GM12878 (cell line): Measurements from ENCODE around the gene WWOX. TPM values are rescaled to one million over a fixed set of nuclear protein-coding genes. Genes with fewer than 3 reads are reported as not detected.

Experiments used
- ATAC-seq: fragments of 200-7000 bp; cut with Tn5 transposase; 3 replicates; pipeline ENCODE4 v1.9.1; 2020; ENCODE audit warnings: mild to moderate bottlenecking, moderate library complexity
- BruUV-seq: library from RNA; stranded (reverse); fragments of 400-500 nt; replicated peaks from 2 replicates; lab custom pipeline; 2021; lab: Mats Ljungman, UMichigan
- CTCF ChIA-PET: fragments of 300-600 bp; sonication (Branson Sonifier 250); formaldehyde crosslinking; extraction: SDS; loops from one replicate; lab custom pipeline; 2021; ENCODE audit warnings: inconsistent platforms; lab: Yijun Ruan, JAX
- POLR2A ChIA-PET: fragments of 350-600 bp; formaldehyde crosslinking; extraction: SDS; loops from one replicate; lab custom pipeline; 2021; ENCODE audit warnings: inconsistent platforms; lab: Charles Lee
- RAD21 ChIA-PET: fragments of 300-600 bp; sonication (Branson Sonifier 250); formaldehyde crosslinking; loops from one replicate; lab custom pipeline; 2023; ENCODE audit warnings: antibody characterized with exemption; ENCODE audit not compliant: unreplicated experiment; lab: Charles Lee
- SMC1A ChIA-PET: fragments of 300-600 bp; sonication (Branson Sonifier 250); formaldehyde crosslinking; loops from one replicate; lab custom pipeline; 2023; ENCODE audit not compliant: unreplicated experiment, uncharacterized antibody; lab: Charles Lee
- DNase-seq: peaks from one replicate; pipeline ENCODE4 v3.0.0-alpha.2; 2011; ENCODE audit warnings: low read depth, low spot score
- FAIRE-seq: peaks from 3 replicates; lab custom pipeline; 2011; peaks lifted over from hg19 to GRCh38; lab: Jason Lieb, UNC
- H2AFZ ChIP-seq: 2 replicates; pipeline ENCODE4 v1.6.0; 2011; ENCODE audit warnings: low read depth, low read length, control low read depth; ENCODE audit not compliant: control insufficient read depth
- H3K27ac ChIP-seq: 2 replicates; pipeline ENCODE4 v1.5.1; 2011; ENCODE audit warnings: control low read depth; ENCODE audit not compliant: control insufficient read depth, insufficient read depth
- H3K27me3 ChIP-seq, 2 experiments: replicated peaks in 1 of 2; 2 replicates each; pipeline versions ENCODE4 v1.6.0 to v1.6.1; 2011; ENCODE audit warnings: low read length in 1 of 2; ENCODE audit not compliant: control insufficient read depth in 2 of 2, insufficient read depth in 2 of 2
- H3K36me3 ChIP-seq, 2 experiments: 2 replicates each; pipeline ENCODE4 v1.5.1; 2011; ENCODE audit warnings: low read length in 1 of 2; ENCODE audit not compliant: control insufficient read depth in 2 of 2, insufficient read depth in 2 of 2
- H3K4me1 ChIP-seq: 2 replicates; pipeline ENCODE4 v1.6.1; 2011; ENCODE audit warnings: mild to moderate bottlenecking, low read length, moderate library complexity, mixed read lengths; ENCODE audit not compliant: control insufficient read depth, insufficient read depth
- H3K4me2 ChIP-seq: 2 replicates; pipeline ENCODE4 v1.6.0; 2011; ENCODE audit warnings: control low read depth; ENCODE audit not compliant: control insufficient read depth, insufficient read depth
- H3K4me3 ChIP-seq: fragments of 200-600 bp; sonication (generic); 2 replicates; pipeline ENCODE4 v1.5.1; 2016
- H3K79me2 ChIP-seq: 2 replicates; pipeline ENCODE4 v1.6.0; 2011; ENCODE audit warnings: low read length; ENCODE audit not compliant: control insufficient read depth, insufficient read depth
- H3K9ac ChIP-seq: 2 replicates; pipeline ENCODE4 v1.8.0; 2011; ENCODE audit warnings: low read length, control low read depth, mixed read lengths; ENCODE audit not compliant: control insufficient read depth, insufficient read depth
- H3K9me3 ChIP-seq: replicated peaks from 3 replicates; pipeline ENCODE4 v1.5.1; 2011; ENCODE audit warnings: mild to moderate bottlenecking, low read length; ENCODE audit not compliant: control insufficient read depth, insufficient read depth
- H4K20me1 ChIP-seq: 2 replicates; pipeline ENCODE4 v1.6.0; 2011; ENCODE audit not compliant: control insufficient read depth, insufficient read depth
- CHD2 ChIP-seq: IDR thresholded peaks from 2 replicates; pipeline ENCODE4 v1.6.1; 2011; ENCODE audit warnings: low read depth, low read length, improper control_type of control experiment, borderline replicate concordance
- FOS ChIP-seq: IDR thresholded peaks from 3 replicates; pipeline ENCODE4 v1.6.1; 2011; ENCODE audit warnings: borderline replicate concordance; ENCODE audit not compliant: insufficient read length; ENCODE audit errors: extremely low read depth
- HDAC6 ChIP-seq: fragments of 200-600 bp; sonication (generic); IDR thresholded peaks from one replicate; pipeline ENCODE4 v1.8.0; 2017; ENCODE audit warnings: antibody characterized with exemption; ENCODE audit not compliant: unreplicated experiment
- RBBP5 ChIP-seq: fragments of 200-600 bp; sonication (generic); conservative IDR thresholded peaks from 2 replicates; pipeline ENCODE4 v1.6.1; 2016
- SMARCA5 ChIP-seq: fragments of 450-650 bp; IDR thresholded peaks from 2 replicates; pipeline ENCODE4 v1.6.1; 2017; ENCODE audit warnings: mild to moderate bottlenecking
- WGBS: methylation state at CpG from one replicate; pipeline ENCODE4 v1.1.6; 2016; ENCODE audit warnings: low lambda C conversion rate; ENCODE audit not compliant: insufficient replicate concordance, insufficient coverage; ENCODE audit errors: missing lambda C conversion rate; 5-methylcytosine and 5-hydroxymethylcytosine counted together
- in situ Hi-C: fragments of 300-500 bp; cut with MboI; formaldehyde crosslinking; loops from 9 replicates; pipeline ENCODE4 v1.14.3; 2018; ENCODE audit warnings: mixed read lengths
- intact Hi-C: fragments of 100-400 bp; cut with micrococcal nuclease; formaldehyde crosslinking; loops from one replicate; pipeline ENCODE4 v1.14.2; 2022; ENCODE audit not compliant: unreplicated experiment
- polyA plus RNA-seq, 11 experiments: library from polyadenylated mRNA; depleted of rRNA in 4 of 11; unstranded in 6 of 11; stranded (reverse) in 5 of 11; fragments of >200 nt; fragmentation: Nextera tagmentation in 4 of 11; fragmentation: Illumina TruSeq in 1 of 11; extraction: Ambion mirVana in 4 of 11; extraction: Trizol in 1 of 11; gene quantifications; 1 replicate in 1 of 11; 2 replicates in 10 of 11; pipeline versions ENCODE4 v1.2.1 to v1.2.3, GENCODE V29; 2011 to 2016; ENCODE audit warnings: inconsistent platforms in 2 of 11, missing spikeins in 2 of 11, low read depth in 1 of 11
- total RNA-seq, 4 experiments: library from RNA; depleted of rRNA in 3 of 4; stranded (reverse); fragments of >200 nt in 3 of 4; fragmentation: Illumina TruSeq in 1 of 4; extraction: Trizol in 1 of 4; gene quantifications; 2 replicates each; pipeline versions ENCODE4 v1.2.1 to v1.2.3, GENCODE V29; 2013 to 2021
- TF ChIP-seq, protein P1 (sequence below): fragments of 150-350 bp; IDR thresholded peaks from 2 replicates; pipeline ENCODE4 v1.6.1; 2016; ENCODE audit warnings: low read depth, low read length
- TF ChIP-seq, protein P2 (sequence below): fragments of 450-650 bp; IDR thresholded peaks from 2 replicates; pipeline ENCODE4 v1.6.1; 2016; ENCODE audit warnings: mild to moderate bottlenecking
- TF ChIP-seq, protein P3 (sequence below): fragments of 450-650 bp; IDR thresholded peaks from 2 replicates; pipeline ENCODE4 v1.6.1; 2018; ENCODE audit warnings: borderline replicate concordance, mild to moderate bottlenecking; ENCODE audit not compliant: partially characterized antibody

WWOX gene
- total and polyA plus RNA-seq, 10 of the 15 experiments (the other 5 are each of a cell fraction or from before 2014, with no cell fraction given): 2.8 to 24.4 (median 17.8) TPM

DNA sequence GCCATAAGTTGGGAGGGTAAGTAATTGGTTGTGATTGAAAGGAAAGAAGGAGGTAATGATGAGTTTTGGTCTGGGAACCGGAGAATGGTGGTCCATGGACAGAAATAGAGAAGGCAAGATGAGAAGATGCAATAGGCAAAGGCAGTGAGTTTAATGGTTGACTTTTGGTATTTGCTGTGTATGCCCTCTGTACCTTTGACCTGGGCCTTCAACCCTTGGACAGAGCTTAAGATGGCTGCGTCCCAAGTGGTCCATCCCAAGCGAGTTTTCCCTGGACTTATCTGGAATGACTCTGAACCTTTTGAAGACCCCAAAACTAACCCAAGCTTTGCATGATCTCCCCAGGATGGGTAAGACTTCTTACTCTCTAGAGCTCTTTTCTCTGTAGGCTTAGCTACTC lies 836.6 kb downstream of the WWOX start:
- ChIA-PET RAD21 (no interaction called here), POLR2A (no interaction called here), CTCF (no interaction called here), SMC1A (no interaction called here)
- no peak for ATAC-seq
- no peaks in the 10 kb centered on the region for H3K36me3 ChIP-seq
- H3K27me3 ChIP-seq: no peaks in the 10 kb centered on the region
- H3K9ac ChIP-seq: no peak overlapping the region
- no peak overlapping the region for H2AFZ ChIP-seq
- no peak overlapping the region for H3K4me3 ChIP-seq
- H4K20me1 ChIP-seq: no peaks in the 10 kb centered on the region
- no peak for FAIRE-seq
- WGBS: 13% methylated on average over 3 of the region's 3 CpGs
- intact Hi-C loops (no loop called here), in situ Hi-C loops (no loop called here)
- BruUV-seq: no TSS peak
- no peaks in the 10 kb centered on the region for H3K9me3 ChIP-seq
- no peak for DNase-seq
- no peaks in the 10 kb centered on the region for H3K4me1 ChIP-seq
- TF ChIP-seq CHD2 (no peak), FOS (no peak), RBBP5 (no peak), SMARCA5 (no peak), HDAC6 (no peak)
- TF ChIP-seq, protein P1, sequence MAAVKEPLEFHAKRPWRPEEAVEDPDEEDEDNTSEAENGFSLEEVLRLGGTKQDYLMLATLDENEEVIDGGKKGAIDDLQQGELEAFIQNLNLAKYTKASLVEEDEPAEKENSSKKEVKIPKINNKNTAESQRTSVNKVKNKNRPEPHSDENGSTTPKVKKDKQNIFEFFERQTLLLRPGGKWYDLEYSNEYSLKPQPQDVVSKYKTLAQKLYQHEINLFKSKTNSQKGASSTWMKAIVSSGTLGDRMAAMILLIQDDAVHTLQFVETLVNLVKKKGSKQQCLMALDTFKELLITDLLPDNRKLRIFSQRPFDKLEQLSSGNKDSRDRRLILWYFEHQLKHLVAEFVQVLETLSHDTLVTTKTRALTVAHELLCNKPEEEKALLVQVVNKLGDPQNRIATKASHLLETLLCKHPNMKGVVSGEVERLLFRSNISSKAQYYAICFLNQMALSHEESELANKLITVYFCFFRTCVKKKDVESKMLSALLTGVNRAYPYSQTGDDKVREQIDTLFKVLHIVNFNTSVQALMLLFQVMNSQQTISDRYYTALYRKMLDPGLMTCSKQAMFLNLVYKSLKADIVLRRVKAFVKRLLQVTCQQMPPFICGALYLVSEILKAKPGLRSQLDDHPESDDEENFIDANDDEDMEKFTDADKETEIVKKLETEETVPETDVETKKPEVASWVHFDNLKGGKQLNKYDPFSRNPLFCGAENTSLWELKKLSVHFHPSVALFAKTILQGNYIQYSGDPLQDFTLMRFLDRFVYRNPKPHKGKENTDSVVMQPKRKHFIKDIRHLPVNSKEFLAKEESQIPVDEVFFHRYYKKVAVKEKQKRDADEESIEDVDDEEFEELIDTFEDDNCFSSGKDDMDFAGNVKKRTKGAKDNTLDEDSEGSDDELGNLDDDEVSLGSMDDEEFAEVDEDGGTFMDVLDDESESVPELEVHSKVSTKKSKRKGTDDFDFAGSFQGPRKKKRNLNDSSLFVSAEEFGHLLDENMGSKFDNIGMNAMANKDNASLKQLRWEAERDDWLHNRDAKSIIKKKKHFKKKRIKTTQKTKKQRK: no peak
- TF ChIP-seq, protein P2, sequence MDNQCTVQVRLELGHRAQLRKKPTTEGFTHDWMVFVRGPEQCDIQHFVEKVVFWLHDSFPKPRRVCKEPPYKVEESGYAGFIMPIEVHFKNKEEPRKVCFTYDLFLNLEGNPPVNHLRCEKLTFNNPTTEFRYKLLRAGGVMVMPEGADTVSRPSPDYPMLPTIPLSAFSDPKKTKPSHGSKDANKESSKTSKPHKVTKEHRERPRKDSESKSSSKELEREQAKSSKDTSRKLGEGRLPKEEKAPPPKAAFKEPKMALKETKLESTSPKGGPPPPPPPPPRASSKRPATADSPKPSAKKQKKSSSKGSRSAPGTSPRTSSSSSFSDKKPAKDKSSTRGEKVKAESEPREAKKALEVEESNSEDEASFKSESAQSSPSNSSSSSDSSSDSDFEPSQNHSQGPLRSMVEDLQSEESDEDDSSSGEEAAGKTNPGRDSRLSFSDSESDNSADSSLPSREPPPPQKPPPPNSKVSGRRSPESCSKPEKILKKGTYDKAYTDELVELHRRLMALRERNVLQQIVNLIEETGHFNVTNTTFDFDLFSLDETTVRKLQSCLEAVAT: no peak
- TF ChIP-seq, protein P3, sequence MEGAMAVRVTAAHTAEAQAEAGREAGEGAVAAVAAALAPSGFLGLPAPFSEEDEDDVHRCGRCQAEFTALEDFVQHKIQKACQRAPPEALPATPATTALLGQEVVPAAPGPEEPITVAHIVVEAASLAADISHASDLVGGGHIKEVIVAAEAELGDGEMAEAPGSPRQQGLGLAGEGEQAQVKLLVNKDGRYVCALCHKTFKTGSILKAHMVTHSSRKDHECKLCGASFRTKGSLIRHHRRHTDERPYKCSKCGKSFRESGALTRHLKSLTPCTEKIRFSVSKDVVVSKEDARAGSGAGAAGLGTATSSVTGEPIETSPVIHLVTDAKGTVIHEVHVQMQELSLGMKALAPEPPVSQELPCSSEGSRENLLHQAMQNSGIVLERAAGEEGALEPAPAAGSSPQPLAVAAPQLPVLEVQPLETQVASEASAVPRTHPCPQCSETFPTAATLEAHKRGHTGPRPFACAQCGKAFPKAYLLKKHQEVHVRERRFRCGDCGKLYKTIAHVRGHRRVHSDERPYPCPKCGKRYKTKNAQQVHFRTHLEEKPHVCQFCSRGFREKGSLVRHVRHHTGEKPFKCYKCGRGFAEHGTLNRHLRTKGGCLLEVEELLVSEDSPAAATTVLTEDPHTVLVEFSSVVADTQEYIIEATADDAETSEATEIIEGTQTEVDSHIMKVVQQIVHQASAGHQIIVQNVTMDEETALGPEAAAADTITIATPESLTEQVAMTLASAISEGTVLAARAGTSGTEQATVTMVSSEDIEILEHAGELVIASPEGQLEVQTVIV: no peak
- H3K79me2 ChIP-seq: no peaks in the 10 kb centered on the region
- no peak overlapping the region for H3K27ac ChIP-seq
- H3K4me2 ChIP-seq: no peak overlapping the region
